Erythroblast (primary cell): Measurements from ENCODE around the gene GATD1.

Experiments used
- GATA1 ChIP-seq: IDR thresholded peaks from 2 replicates; pipeline ENCODE4 v1.6.1; 2011; ENCODE audit warnings: low read depth, mild to moderate bottlenecking, control low read depth, low read length, moderate library complexity
- POLR2A ChIP-seq: IDR thresholded peaks from 2 replicates; pipeline ENCODE4 v1.6.1; 2011; ENCODE audit warnings: mild to moderate bottlenecking, low read length

DNA sequence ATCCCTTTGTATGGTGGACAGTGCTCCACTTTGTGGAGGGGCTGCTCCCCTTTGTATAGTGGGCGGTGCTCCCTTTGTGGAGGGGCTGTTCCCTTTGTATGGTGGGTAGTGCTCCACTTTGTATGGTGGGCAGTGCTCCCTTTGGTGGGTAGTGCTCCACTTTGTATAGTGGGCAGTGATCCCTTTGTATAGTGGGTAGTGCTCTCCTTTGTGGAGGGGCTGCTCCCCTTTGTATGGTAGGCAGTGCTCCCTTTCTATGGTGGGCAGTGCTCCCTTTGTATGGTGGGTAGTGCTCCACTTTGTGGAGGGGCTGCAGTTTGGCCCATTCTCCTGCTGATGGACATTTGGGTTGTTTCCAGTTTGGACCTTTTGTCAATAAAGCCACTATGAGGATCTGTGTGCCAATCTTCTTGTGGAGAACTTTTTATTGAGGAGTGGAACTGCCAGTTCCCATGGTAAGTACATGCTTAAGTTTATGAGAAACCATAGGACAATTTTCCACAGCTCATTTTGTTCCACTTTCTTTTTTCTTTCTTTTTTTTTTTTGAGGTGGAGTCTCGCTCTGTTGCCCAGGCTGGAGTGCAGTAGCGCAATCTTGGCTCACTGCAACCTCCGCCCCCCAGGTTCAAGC is 34.6 kb downstream of the GATD1 start:
- no peak for TF ChIP-seq POLR2A
- no peak for TF ChIP-seq GATA1
